Hepatocyte (in vitro differentiated cells): ENCODE measurements around the gene YPEL1.

Experiments
- EZH2 ChIP-seq: fragments of 200-600 bp; sonication (generic); IDR thresholded peaks from 2 replicates; pipeline ENCODE4 v1.6.1; 2016; ENCODE audit warnings: antibody characterized with exemption, mild to moderate bottlenecking, borderline replicate concordance
- TF ChIP-seq, protein P1 (sequence below): fragments of 200-600 bp; sonication (generic); IDR thresholded peaks from 2 replicates; pipeline ENCODE4 v1.5.1; 2016; ENCODE audit warnings: antibody characterized with exemption, mild to moderate bottlenecking; ENCODE audit not compliant: poor library complexity

DNA sequence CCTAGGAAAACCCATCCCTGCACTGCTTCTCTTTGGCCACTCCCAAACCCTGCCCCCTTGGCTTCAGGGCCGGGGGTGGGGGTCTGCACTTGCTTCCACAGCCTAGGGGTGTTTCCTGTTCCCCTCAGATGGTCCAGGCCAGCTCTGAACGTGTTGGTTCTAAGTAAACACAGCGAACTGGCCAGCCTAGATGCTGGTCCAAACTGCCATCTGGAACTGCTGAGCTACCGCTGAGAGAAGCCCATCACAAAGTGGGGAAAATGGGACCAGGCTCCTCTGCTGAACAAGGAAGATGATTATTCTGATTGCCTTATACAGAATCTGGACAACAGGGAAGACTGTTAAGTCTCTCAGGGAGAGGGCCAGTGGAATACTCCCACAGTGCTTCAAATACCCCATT lies 23.5 kb upstream of the YPEL1 start:
- TF ChIP-seq, protein P1, sequence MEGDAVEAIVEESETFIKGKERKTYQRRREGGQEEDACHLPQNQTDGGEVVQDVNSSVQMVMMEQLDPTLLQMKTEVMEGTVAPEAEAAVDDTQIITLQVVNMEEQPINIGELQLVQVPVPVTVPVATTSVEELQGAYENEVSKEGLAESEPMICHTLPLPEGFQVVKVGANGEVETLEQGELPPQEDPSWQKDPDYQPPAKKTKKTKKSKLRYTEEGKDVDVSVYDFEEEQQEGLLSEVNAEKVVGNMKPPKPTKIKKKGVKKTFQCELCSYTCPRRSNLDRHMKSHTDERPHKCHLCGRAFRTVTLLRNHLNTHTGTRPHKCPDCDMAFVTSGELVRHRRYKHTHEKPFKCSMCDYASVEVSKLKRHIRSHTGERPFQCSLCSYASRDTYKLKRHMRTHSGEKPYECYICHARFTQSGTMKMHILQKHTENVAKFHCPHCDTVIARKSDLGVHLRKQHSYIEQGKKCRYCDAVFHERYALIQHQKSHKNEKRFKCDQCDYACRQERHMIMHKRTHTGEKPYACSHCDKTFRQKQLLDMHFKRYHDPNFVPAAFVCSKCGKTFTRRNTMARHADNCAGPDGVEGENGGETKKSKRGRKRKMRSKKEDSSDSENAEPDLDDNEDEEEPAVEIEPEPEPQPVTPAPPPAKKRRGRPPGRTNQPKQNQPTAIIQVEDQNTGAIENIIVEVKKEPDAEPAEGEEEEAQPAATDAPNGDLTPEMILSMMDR = no peak
- TF ChIP-seq EZH2 = no peak
